HG02870 (cell line): ENCODE measurements around the gene NCKAP5.

Source experiments
- ATAC-seq: cut with Tn5 transposase; IDR thresholded peaks from one replicate; pipeline ENCODE4 v1.9.1; 2021; ENCODE audit warnings: mild to moderate bottlenecking, moderate library complexity; ENCODE audit not compliant: unreplicated experiment

NCKAP5 gene

GRCh38 chr2:133433455-133434451, 134.5 kb downstream of the NCKAP5 start:
- ATAC-seq = no peak

GRCh38 chr2:133432778-133433177, 135.5 kb downstream of the NCKAP5 start:
- no peak for ATAC-seq

- no peak for ATAC-seq
Measured at GRCh38 chr2:133431289-133431688, 137.0 kb downstream of the NCKAP5 start.

GRCh38 chr2:133426791-133427190, 141.5 kb downstream of the NCKAP5 start:
- ATAC-seq = no peak

- no peak for ATAC-seq
Measured at GRCh38 chr2:133425612-133426011, 142.7 kb downstream of the NCKAP5 start.

- no peak for ATAC-seq
Measured at GRCh38 chr2:133424876-133425275, 143.4 kb downstream of the NCKAP5 start.

- ATAC-seq = no peak
Measured at GRCh38 chr2:133422931-133423351, 145.3 kb downstream of the NCKAP5 start.

GRCh38 chr2:133421516-133422324, 146.5 kb downstream of the NCKAP5 start:
- peak; percentile 71 for ATAC-seq

- no peak for ATAC-seq
Measured at GRCh38 chr2:133420788-133421187, 147.5 kb downstream of the NCKAP5 start.

- no peak for ATAC-seq
Measured at GRCh38 chr2:133418671-133419070, 149.6 kb downstream of the NCKAP5 start.

- no peak for ATAC-seq
Measured at GRCh38 chr2:133418021-133418420, 150.2 kb downstream of the NCKAP5 start.

- ATAC-seq = no peak
Measured at GRCh38 chr2:133417415-133417814, 150.8 kb downstream of the NCKAP5 start.

GRCh38 chr2:133416736-133417135, 151.5 kb downstream of the NCKAP5 start:
- ATAC-seq = no peak

- ATAC-seq = no peak
Measured at GRCh38 chr2:133416146-133416545, 152.1 kb downstream of the NCKAP5 start.

- ATAC-seq = no peak
Measured at GRCh38 chr2:133415210-133415876, 152.9 kb downstream of the NCKAP5 start.

GRCh38 chr2:133414486-133415209, 153.6 kb downstream of the NCKAP5 start:
- no peak for ATAC-seq

- no peak for ATAC-seq
Measured at GRCh38 chr2:133413863-133414262, 154.4 kb downstream of the NCKAP5 start.

- no peak for ATAC-seq
Measured at GRCh38 chr2:133412694-133413093, 155.6 kb downstream of the NCKAP5 start.

GRCh38 chr2:133411857-133412256, 156.4 kb downstream of the NCKAP5 start:
- ATAC-seq = no peak

GRCh38 chr2:133411101-133411500, 157.2 kb downstream of the NCKAP5 start:
- no peak for ATAC-seq
